Endothelial cell of umbilical vein (primary cell): ENCODE data around the gene TUBG1.

ENCODE experiments used
- EZH2 ChIP-seq: IDR thresholded peaks from 2 replicates; pipeline ENCODE4 v1.6.1; 2012; ENCODE audit warnings: borderline replicate concordance, low read depth, mild to moderate bottlenecking, moderate library complexity, low read length, inconsistent platforms; ENCODE audit not compliant: severe bottlenecking
- FOS ChIP-seq: IDR thresholded peaks from 2 replicates; pipeline ENCODE4 v1.6.1; 2011; ENCODE audit warnings: mild to moderate bottlenecking, low read length, moderate library complexity, borderline replicate concordance; ENCODE audit not compliant: insufficient read depth
- GATA2 ChIP-seq: IDR thresholded peaks from 2 replicates; pipeline ENCODE4 v1.7.0; 2011; ENCODE audit warnings: low read depth, mild to moderate bottlenecking, moderate library complexity, mixed read lengths, low read length; ENCODE audit not compliant: insufficient read length, insufficient read depth
- POLR2A ChIP-seq: IDR thresholded peaks from 2 replicates; pipeline ENCODE4 v1.6.1; 2012; ENCODE audit warnings: low read depth, mild to moderate bottlenecking, control low read depth, low read length
- POLR2AphosphoS5 ChIP-seq: IDR thresholded peaks from 2 replicates; pipeline ENCODE4 v1.6.1; 2012; ENCODE audit warnings: low read depth, mild to moderate bottlenecking, control low read depth, low read length, moderate library complexity; ENCODE audit not compliant: insufficient read depth
- TF ChIP-seq, protein P1 (sequence below), 2 donors: IDR thresholded peaks; 1 replicate in 1 of 2; 2 replicates in 1 of 2; pipeline ENCODE4 v1.5.1; 2011; ENCODE audit warnings: low read length in 2 of 2, mild to moderate bottlenecking in 2 of 2, moderate library complexity in 2 of 2, control low read depth in 1 of 2, inconsistent platforms in 1 of 2, low read depth in 1 of 2; ENCODE audit not compliant: insufficient read depth in 1 of 2; ENCODE audit errors: extremely low read depth in 1 of 2
- TF ChIP-seq, protein P2 (sequence below): IDR thresholded peaks from 2 replicates; pipeline ENCODE4 v1.6.1; 2011; ENCODE audit not compliant: insufficient read depth, insufficient read length

GRCh38 chr17:42581744-42582270 lies 27.7 kb upstream of the TUBG1 start:
- TF ChIP-seq, protein P1, sequence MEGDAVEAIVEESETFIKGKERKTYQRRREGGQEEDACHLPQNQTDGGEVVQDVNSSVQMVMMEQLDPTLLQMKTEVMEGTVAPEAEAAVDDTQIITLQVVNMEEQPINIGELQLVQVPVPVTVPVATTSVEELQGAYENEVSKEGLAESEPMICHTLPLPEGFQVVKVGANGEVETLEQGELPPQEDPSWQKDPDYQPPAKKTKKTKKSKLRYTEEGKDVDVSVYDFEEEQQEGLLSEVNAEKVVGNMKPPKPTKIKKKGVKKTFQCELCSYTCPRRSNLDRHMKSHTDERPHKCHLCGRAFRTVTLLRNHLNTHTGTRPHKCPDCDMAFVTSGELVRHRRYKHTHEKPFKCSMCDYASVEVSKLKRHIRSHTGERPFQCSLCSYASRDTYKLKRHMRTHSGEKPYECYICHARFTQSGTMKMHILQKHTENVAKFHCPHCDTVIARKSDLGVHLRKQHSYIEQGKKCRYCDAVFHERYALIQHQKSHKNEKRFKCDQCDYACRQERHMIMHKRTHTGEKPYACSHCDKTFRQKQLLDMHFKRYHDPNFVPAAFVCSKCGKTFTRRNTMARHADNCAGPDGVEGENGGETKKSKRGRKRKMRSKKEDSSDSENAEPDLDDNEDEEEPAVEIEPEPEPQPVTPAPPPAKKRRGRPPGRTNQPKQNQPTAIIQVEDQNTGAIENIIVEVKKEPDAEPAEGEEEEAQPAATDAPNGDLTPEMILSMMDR (IDR thresholded peaks at IDR 0.05; ENCODE audit: extremely low read depth in 1 of 2, insufficient read depth in 1 of 2, low read depth in 1 of 2, low read length in 2 of 2), result no peak
- TF ChIP-seq POLR2A, result no peak
- no peak for TF ChIP-seq FOS
- no peak for TF ChIP-seq POLR2AphosphoS5
- no peak for TF ChIP-seq GATA2
- no peak for TF ChIP-seq EZH2
- TF ChIP-seq, protein P2, sequence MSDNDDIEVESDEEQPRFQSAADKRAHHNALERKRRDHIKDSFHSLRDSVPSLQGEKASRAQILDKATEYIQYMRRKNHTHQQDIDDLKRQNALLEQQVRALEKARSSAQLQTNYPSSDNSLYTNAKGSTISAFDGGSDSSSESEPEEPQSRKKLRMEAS, result no peak
